ENCODE results near the gene APAF1. TPM values are rescaled to one million over a fixed set of nuclear protein-coding genes. Genes with fewer than 3 reads are reported as not detected.

Gene APAF1
- polyA plus RNA-seq, 1 experiment: 6.0 TPM

DNA sequence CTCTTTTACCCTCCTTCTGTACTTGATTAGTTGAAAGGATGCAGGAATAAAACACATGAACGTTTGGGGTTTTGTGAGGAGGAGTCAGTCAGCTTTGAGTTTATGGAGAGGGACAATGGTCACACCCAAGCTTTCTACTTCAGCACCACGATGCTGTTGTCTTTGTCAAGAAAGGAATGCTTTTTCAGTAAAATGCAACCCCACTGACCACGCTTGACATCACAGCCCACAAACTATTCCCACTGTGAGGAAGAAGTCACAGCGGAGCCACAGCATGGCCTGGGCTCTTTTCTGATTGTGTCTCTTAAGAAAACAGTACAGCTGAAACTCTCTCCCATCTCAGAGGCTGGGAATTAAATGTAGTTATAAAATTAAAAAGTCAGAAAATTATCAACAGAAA, 135.2 kb downstream of the APAF1 start:
- H3K27me3 ChIP-seq (ENCODE audit: control insufficient read depth, insufficient read depth, low read length): 0 out of 2 replicates have a peak, but pooled peaks cover 1% of the 10 kb centered on the region
- H3K36me3 ChIP-seq (ENCODE audit: control insufficient read depth, insufficient read depth, low read length): no peaks in the 10 kb centered on the region
- CTCF ChIA-PET: no interaction called here
- no peak for DNase-seq (ENCODE audit: low read depth)
- TF ChIP-seq, protein P1, sequence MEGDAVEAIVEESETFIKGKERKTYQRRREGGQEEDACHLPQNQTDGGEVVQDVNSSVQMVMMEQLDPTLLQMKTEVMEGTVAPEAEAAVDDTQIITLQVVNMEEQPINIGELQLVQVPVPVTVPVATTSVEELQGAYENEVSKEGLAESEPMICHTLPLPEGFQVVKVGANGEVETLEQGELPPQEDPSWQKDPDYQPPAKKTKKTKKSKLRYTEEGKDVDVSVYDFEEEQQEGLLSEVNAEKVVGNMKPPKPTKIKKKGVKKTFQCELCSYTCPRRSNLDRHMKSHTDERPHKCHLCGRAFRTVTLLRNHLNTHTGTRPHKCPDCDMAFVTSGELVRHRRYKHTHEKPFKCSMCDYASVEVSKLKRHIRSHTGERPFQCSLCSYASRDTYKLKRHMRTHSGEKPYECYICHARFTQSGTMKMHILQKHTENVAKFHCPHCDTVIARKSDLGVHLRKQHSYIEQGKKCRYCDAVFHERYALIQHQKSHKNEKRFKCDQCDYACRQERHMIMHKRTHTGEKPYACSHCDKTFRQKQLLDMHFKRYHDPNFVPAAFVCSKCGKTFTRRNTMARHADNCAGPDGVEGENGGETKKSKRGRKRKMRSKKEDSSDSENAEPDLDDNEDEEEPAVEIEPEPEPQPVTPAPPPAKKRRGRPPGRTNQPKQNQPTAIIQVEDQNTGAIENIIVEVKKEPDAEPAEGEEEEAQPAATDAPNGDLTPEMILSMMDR (IDR thresholded peaks at IDR 0.05; ENCODE audit: insufficient read depth, low read depth, low read length): no peak
- H3K4me3 ChIP-seq (ENCODE audit: low read depth, low read length): no peak overlapping the region
- POLR2A ChIA-PET: no interaction called here

DNA sequence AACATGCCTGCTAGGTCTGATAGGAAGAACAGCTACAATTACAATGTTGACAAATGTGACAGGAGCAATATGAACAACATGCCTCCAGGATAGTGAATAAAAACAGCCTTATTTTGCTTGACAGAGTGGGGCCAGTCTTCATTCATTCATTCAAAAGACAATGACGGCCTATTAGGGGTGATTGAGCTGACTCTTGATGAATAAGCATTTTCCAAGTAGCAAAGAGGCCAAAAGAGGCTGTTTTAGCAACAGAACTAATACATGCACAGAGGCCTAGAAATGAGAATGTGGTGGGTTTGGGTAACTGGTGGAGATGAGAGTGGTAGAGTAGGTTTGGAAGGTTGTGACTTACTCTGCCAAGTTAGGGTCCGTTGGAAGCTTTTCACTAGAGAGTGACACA, 138.3 kb downstream of the APAF1 start:
- no peaks in the 10 kb centered on the region for H3K36me3 ChIP-seq (ENCODE audit: control insufficient read depth, insufficient read depth, low read length)
- no peak for DNase-seq (ENCODE audit: low read depth)
- H3K27me3 ChIP-seq (ENCODE audit: control insufficient read depth, insufficient read depth, low read length): 0 out of 2 replicates have a peak, but pooled peaks cover 1% of the 10 kb centered on the region
- ChIA-PET CTCF (interaction anchor here (1.2 kb wide), 1 partner anchor 22 kb away, joined by 3 read pairs; no protein-coding TSS in a partner anchor), POLR2A (no interaction called here)
- H3K4me3 ChIP-seq (ENCODE audit: low read depth, low read length): no peak overlapping the region
- TF ChIP-seq, protein P1 (IDR thresholded peaks at IDR 0.05; ENCODE audit: insufficient read depth, low read depth, low read length): no peak

Small RNAs within 50 kb of the gene (small RNA-seq; reads per million reads assigned to genes)
- 13.3 reads per million, percentile 79 among the genes with 10 or more reads in this experiment for gene SNORA53 (ENCODE audit: insufficient read length, low read depth, low replicate concordance)

Other genes starting within 250 kb of the APAF1 start
- 22.7 and 36.9 TPM in 2 replicates for gene TMPO, start 129.7 kb upstream of the APAF1 start, polyA plus RNA-seq (2011; rRNA removed)
- 909 and 920 TPM in 2 replicates for gene SLC25A3, start 51.6 kb upstream of the APAF1 start, polyA plus RNA-seq (2011; rRNA removed)
- gene IKBIP, start 502 bp upstream of the APAF1 start, polyA plus RNA-seq (2011; rRNA removed): 30.2 and 53.2 TPM in 2 replicates